ENCODE measurements around the gene UPK3BL2. TPM values are rescaled to one million over a fixed set of nuclear protein-coding genes. Genes with fewer than 3 reads are reported as not detected.
"Not testable (repeated sequence)": the region's sequence is repeated elsewhere in the genome, so short reads cannot be mapped to it uniquely, and the experiment has no call there.

The UPK3BL2 gene
- total and polyA plus RNA-seq, 2 of the 13 experiments (the other 11 are each of a cell fraction or from before 2014, with no cell fraction given) = 2.4 to 8.9 TPM

DNA sequence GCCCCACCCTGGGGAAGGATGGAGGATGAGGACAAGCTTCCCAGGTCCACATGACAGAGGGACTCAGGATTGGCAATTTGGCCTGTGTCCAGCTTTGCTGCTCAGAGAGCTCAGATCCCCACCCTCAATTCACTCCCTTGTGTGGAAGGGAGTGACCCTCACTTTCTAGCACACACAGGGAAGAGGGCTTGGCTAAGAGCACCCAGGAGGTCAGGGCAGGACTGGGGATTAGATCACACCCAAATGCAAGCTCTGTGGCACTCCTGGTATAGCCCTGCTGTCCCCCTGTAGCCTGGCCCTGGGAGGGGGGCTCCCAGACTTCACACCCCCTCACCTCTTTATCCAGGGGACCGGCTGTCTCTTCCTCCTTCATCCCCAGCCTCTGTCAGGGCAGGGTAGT, 876 bp upstream of the UPK3BL2 start:
- H3K9me3 ChIP-seq (ENCODE audit: low read length); FAIRE-seq; ATAC-seq; in situ Hi-C loops (cut with HindIII; ENCODE audit: extremely low pct_ligation_motif_present, low pct_unique_long_range_greater_than_20kb); BruUV-seq (replicated peaks); DNase-seq (ENCODE audit: low spot score); H3K79me2 ChIP-seq (ENCODE audit: insufficient read depth, low read length); H4K20me1 ChIP-seq (ENCODE audit: insufficient read depth, low read length); intact Hi-C loops (cut with micrococcal nuclease; ENCODE audit: unreplicated experiment); CTCF ChIA-PET (ENCODE audit: low intra/inter-chr PET ratio, low total read pairs); H3K4me1 ChIP-seq (ENCODE audit: insufficient read depth, low read length); H3K27me3 ChIP-seq (ENCODE audit: control insufficient read depth in 1 of 2, insufficient read depth in 2 of 2, low read length in 2 of 2); H3K4me2 ChIP-seq (ENCODE audit: low read depth, low read length); POLR2A ChIA-PET; H3K4me3 ChIP-seq (replicated peaks in 1 of 3; ENCODE audit: insufficient read depth in 1 of 3, low read depth in 2 of 3, low read length in 3 of 3); H2AFZ ChIP-seq (ENCODE audit: low read length); H3K36me3 ChIP-seq (replicated peaks in 1 of 2; ENCODE audit: control insufficient read depth in 1 of 2, insufficient read depth in 2 of 2, low read length in 2 of 2); H3K27ac ChIP-seq (ENCODE audit: extremely low read length, insufficient read depth, low read length); H3K9ac ChIP-seq (ENCODE audit: insufficient read depth, low read depth, low read length): not testable (repeated sequence)
- 100% methylated on average over 1 of the region's 1 CpG for WGBS (ENCODE audit: low lambda C conversion rate)

DNA sequence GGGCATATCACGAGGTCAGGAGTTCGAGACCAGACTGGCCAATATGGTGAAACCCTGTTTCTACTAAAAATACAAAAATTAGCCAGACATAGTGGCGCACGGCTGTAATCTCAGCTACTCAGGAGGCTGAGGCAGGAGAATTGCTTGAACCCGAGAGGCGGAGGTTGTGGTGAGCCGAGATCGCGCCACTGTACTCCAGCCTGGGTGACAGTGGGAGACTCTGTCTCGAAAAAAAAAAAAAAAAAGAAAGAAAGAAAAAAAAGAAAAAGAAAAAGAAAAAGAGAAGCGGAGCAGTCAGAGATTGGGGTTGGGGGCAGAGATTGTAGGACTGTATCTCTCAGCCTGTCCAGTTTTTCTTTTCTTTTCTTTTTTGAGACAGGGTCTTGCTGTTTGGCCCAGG, 725 bp downstream of the UPK3BL2 start:
- H3K4me3 ChIP-seq (replicated peaks in 1 of 3; ENCODE audit: insufficient read depth in 1 of 3, low read depth in 2 of 3, low read length in 3 of 3); H2AFZ ChIP-seq (ENCODE audit: low read length); FAIRE-seq; H4K20me1 ChIP-seq (ENCODE audit: insufficient read depth, low read length); H3K79me2 ChIP-seq (ENCODE audit: insufficient read depth, low read length); POLR2A ChIA-PET; CTCF ChIA-PET (ENCODE audit: low intra/inter-chr PET ratio, low total read pairs); ATAC-seq; H3K27ac ChIP-seq (ENCODE audit: extremely low read length, insufficient read depth, low read length); in situ Hi-C loops (cut with HindIII; ENCODE audit: extremely low pct_ligation_motif_present, low pct_unique_long_range_greater_than_20kb); BruUV-seq (replicated peaks); intact Hi-C loops (cut with micrococcal nuclease; ENCODE audit: unreplicated experiment); H3K9me3 ChIP-seq (ENCODE audit: low read length); H3K9ac ChIP-seq (ENCODE audit: insufficient read depth, low read depth, low read length); H3K36me3 ChIP-seq (replicated peaks in 1 of 2; ENCODE audit: control insufficient read depth in 1 of 2, insufficient read depth in 2 of 2, low read length in 2 of 2); H3K27me3 ChIP-seq (ENCODE audit: control insufficient read depth in 1 of 2, insufficient read depth in 2 of 2, low read length in 2 of 2); H3K4me1 ChIP-seq (ENCODE audit: insufficient read depth, low read length); H3K4me2 ChIP-seq (ENCODE audit: low read depth, low read length); DNase-seq (ENCODE audit: low spot score): not testable (repeated sequence)
- WGBS (ENCODE audit: low lambda C conversion rate) = 92% methylated on average over 10 of the region's 11 CpGs

DNA sequence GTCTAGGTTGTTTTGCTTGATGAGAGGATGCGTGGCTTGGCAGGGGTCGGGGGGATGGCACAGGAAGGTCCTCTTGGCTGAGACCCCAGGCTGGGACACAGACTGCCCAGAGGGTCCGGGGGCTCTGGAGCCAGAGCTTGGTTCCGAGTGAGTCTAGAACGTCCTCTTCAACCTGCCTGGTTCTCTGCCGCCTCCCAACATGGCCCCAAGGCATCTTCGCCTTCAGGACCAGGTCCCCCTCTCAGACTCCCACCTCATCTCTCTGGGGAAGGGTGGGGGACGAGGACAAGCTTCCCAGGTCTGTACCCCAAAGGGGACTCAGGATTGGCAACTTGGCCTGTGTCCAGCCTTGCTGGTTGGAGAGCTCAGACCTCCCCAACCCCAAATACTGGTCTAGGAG, 1.4 kb downstream of the UPK3BL2 start:
- CTCF ChIA-PET (ENCODE audit: low intra/inter-chr PET ratio, low total read pairs); H3K79me2 ChIP-seq (ENCODE audit: insufficient read depth, low read length); H2AFZ ChIP-seq (ENCODE audit: low read length); H3K4me1 ChIP-seq (ENCODE audit: insufficient read depth, low read length); DNase-seq (ENCODE audit: low spot score); FAIRE-seq; H3K9ac ChIP-seq (ENCODE audit: insufficient read depth, low read depth, low read length); H3K36me3 ChIP-seq (replicated peaks in 1 of 2; ENCODE audit: control insufficient read depth in 1 of 2, insufficient read depth in 2 of 2, low read length in 2 of 2); ATAC-seq; POLR2A ChIA-PET; H3K27ac ChIP-seq (ENCODE audit: extremely low read length, insufficient read depth, low read length); H3K4me3 ChIP-seq (replicated peaks in 1 of 3; ENCODE audit: insufficient read depth in 1 of 3, low read depth in 2 of 3, low read length in 3 of 3); H4K20me1 ChIP-seq (ENCODE audit: insufficient read depth, low read length); H3K9me3 ChIP-seq (ENCODE audit: low read length); intact Hi-C loops (cut with micrococcal nuclease; ENCODE audit: unreplicated experiment); H3K27me3 ChIP-seq (ENCODE audit: control insufficient read depth in 1 of 2, insufficient read depth in 2 of 2, low read length in 2 of 2); BruUV-seq (replicated peaks); H3K4me2 ChIP-seq (ENCODE audit: low read depth, low read length); in situ Hi-C loops (cut with HindIII; ENCODE audit: extremely low pct_ligation_motif_present, low pct_unique_long_range_greater_than_20kb): not testable (repeated sequence)
- WGBS (ENCODE audit: low lambda C conversion rate) = 100% methylated on average over 1 of the region's 8 CpGs

DNA sequence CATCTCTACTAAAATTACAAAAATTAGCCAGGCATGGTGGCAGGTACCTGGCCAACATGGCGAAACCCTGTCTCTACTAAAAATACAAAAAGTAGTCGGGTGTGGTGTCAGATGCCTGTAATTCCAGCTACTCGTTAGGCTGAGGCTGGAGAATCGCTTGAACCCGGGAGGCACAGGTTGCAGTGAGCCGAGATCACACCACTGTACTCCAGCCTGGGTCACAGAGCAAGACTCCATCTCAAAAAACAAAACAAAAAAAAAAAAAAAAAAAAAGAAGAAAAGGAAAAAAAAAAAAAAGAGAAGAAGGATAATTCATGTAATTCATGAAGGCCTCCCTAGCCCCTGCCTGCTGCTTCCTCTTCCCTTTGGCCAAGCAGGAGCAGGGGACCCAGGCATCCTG, 2.9 kb downstream of the UPK3BL2 start:
- H3K27ac ChIP-seq (ENCODE audit: extremely low read length, insufficient read depth, low read length); FAIRE-seq; H3K27me3 ChIP-seq (ENCODE audit: control insufficient read depth in 1 of 2, insufficient read depth in 2 of 2, low read length in 2 of 2); H3K79me2 ChIP-seq (ENCODE audit: insufficient read depth, low read length); ATAC-seq; CTCF ChIA-PET (ENCODE audit: low intra/inter-chr PET ratio, low total read pairs); H3K9me3 ChIP-seq (ENCODE audit: low read length); POLR2A ChIA-PET; H3K4me3 ChIP-seq (replicated peaks in 1 of 3; ENCODE audit: insufficient read depth in 1 of 3, low read depth in 2 of 3, low read length in 3 of 3); H3K4me1 ChIP-seq (ENCODE audit: insufficient read depth, low read length); H2AFZ ChIP-seq (ENCODE audit: low read length); DNase-seq (ENCODE audit: low spot score); H3K36me3 ChIP-seq (replicated peaks in 1 of 2; ENCODE audit: control insufficient read depth in 1 of 2, insufficient read depth in 2 of 2, low read length in 2 of 2); H4K20me1 ChIP-seq (ENCODE audit: insufficient read depth, low read length); BruUV-seq (replicated peaks); H3K9ac ChIP-seq (ENCODE audit: insufficient read depth, low read depth, low read length); intact Hi-C loops (cut with micrococcal nuclease; ENCODE audit: unreplicated experiment); in situ Hi-C loops (cut with HindIII; ENCODE audit: extremely low pct_ligation_motif_present, low pct_unique_long_range_greater_than_20kb); H3K4me2 ChIP-seq (ENCODE audit: low read depth, low read length): not testable (repeated sequence)
- WGBS (ENCODE audit: low lambda C conversion rate) = 94% methylated on average over 5 of the region's 6 CpGs

Data from HepG2 (cell line).